Endothelial cell of umbilical vein (primary cell): ENCODE data around the gene AP2A2. TPM values are rescaled to one million over a fixed set of nuclear protein-coding genes. Genes with fewer than 3 reads are reported as not detected.

ENCODE experiments used
- BruUV-seq: library from RNA; stranded (reverse); fragments of 400-500 nt; replicated peaks from 2 replicates; lab custom pipeline; 2021; lab: Mats Ljungman, UMichigan
- CTCF ChIA-PET: fragments of 300-600, 350-600 bp; sonication (Branson Sonifier 250); formaldehyde crosslinking; loops from one replicate; lab custom pipeline; 2021; ENCODE audit warnings: antibody characterized with exemption, inconsistent platforms; lab: Charles Lee
- POLR2A ChIA-PET: fragments of 300-600, 350-600 bp; sonication (Branson Sonifier 250); formaldehyde crosslinking; loops from one replicate; lab custom pipeline; 2021; ENCODE audit warnings: antibody characterized with exemption, inconsistent platforms; lab: Charles Lee
- DNase-seq: peaks from one replicate; pipeline ENCODE4 v3.0.0-alpha.2; 2011; ENCODE audit warnings: low read depth, low spot score
- FAIRE-seq: peaks from 2 replicates; lab custom pipeline; 2011; peaks lifted over from hg19 to GRCh38; lab: Jason Lieb, UNC
- H2AFZ ChIP-seq: 2 replicates; pipeline ENCODE4 v1.6.0; 2012; ENCODE audit warnings: low read depth, low read length, control low read depth, inconsistent platforms
- H3K27ac ChIP-seq: 2 replicates; pipeline ENCODE4 v1.5.1; 2011; ENCODE audit warnings: low read depth, mild to moderate bottlenecking, control low read depth, low read length, moderate library complexity; ENCODE audit not compliant: insufficient read depth
- H3K27me3 ChIP-seq, 2 experiments: 2 replicates each; pipeline versions ENCODE4 v1.6.0 to v1.6.1; 2011; ENCODE audit warnings: low read length in 2 of 2, mixed read lengths in 1 of 2; ENCODE audit not compliant: control insufficient read depth in 2 of 2, insufficient read depth in 2 of 2
- H3K36me3 ChIP-seq, 2 experiments: 2 replicates in 1 of 2; 3 replicates in 1 of 2; pipeline ENCODE4 v1.5.1; 2011; ENCODE audit warnings: low read length in 2 of 2, mild to moderate bottlenecking in 1 of 2, moderate library complexity in 1 of 2; ENCODE audit not compliant: control insufficient read depth in 2 of 2, insufficient read depth in 2 of 2; ENCODE audit errors: extremely low read depth in 1 of 2
- H3K4me1 ChIP-seq: 3 replicates; pipeline ENCODE4 v1.5.1; 2011; ENCODE audit warnings: mild to moderate bottlenecking, low read length; ENCODE audit not compliant: control insufficient read depth, insufficient read depth; ENCODE audit errors: extremely low read depth
- H3K4me2 ChIP-seq: 2 replicates; pipeline ENCODE4 v1.6.1; 2011; ENCODE audit warnings: low read length, control low read depth, mixed read lengths; ENCODE audit not compliant: insufficient read depth
- H3K4me3 ChIP-seq, 3 experiments: fragments of 200-600 bp in 1 of 3; sonication (generic), shearing (Covaris generic) in 1 of 3; replicated peaks in 1 of 3; 2 replicates each; pipeline ENCODE4 v1.5.1; 2011 to 2016; ENCODE audit warnings: control low read depth in 3 of 3, low read length in 3 of 3, mild to moderate bottlenecking in 2 of 3, inconsistent platforms in 1 of 3, low read depth in 1 of 3, moderate library complexity in 1 of 3; ENCODE audit not compliant: insufficient read depth in 1 of 3
- H3K79me2 ChIP-seq: 2 replicates; pipeline ENCODE4 v1.6.0; 2012; ENCODE audit warnings: low read length, inconsistent platforms; ENCODE audit not compliant: control insufficient read depth, insufficient read depth
- H3K9ac ChIP-seq: replicated peaks from 2 replicates; pipeline ENCODE3; 2011; ENCODE audit warnings: low read length, control low read depth; ENCODE audit not compliant: insufficient read depth; ENCODE audit errors: extremely low read depth
- H3K9me1 ChIP-seq: replicated peaks from 3 replicates; pipeline ENCODE4 v1.6.0; 2011; ENCODE audit warnings: mild to moderate bottlenecking, low read length; ENCODE audit not compliant: control insufficient read depth, insufficient read depth; ENCODE audit errors: extremely low read depth
- H3K9me3 ChIP-seq: replicated peaks from 2 replicates; pipeline ENCODE4 v1.5.1; 2012; ENCODE audit warnings: low read length, inconsistent platforms; ENCODE audit not compliant: control insufficient read depth, insufficient read depth
- H4K20me1 ChIP-seq: replicated peaks from 2 replicates; pipeline ENCODE3; 2011; ENCODE audit warnings: mild to moderate bottlenecking, low read length; ENCODE audit not compliant: control insufficient read depth, insufficient read depth; ENCODE audit errors: extremely low read depth
- EZH2 ChIP-seq: IDR thresholded peaks from 2 replicates; pipeline ENCODE4 v1.6.1; 2012; ENCODE audit warnings: borderline replicate concordance, low read depth, mild to moderate bottlenecking, moderate library complexity, low read length, inconsistent platforms; ENCODE audit not compliant: severe bottlenecking
- FOS ChIP-seq: IDR thresholded peaks from 2 replicates; pipeline ENCODE4 v1.6.1; 2011; ENCODE audit warnings: mild to moderate bottlenecking, low read length, moderate library complexity, borderline replicate concordance; ENCODE audit not compliant: insufficient read depth
- GATA2 ChIP-seq: IDR thresholded peaks from 2 replicates; pipeline ENCODE4 v1.7.0; 2011; ENCODE audit warnings: low read depth, mild to moderate bottlenecking, moderate library complexity, mixed read lengths, low read length; ENCODE audit not compliant: insufficient read length, insufficient read depth
- JUN ChIP-seq: IDR thresholded peaks from 2 replicates; pipeline ENCODE4 v1.6.1; 2011; ENCODE audit warnings: borderline replicate concordance, low read depth; ENCODE audit not compliant: insufficient read length, insufficient read depth
- MYC ChIP-seq: IDR thresholded peaks from one replicate; pipeline ENCODE4 v1.6.1; 2011; ENCODE audit warnings: mild to moderate bottlenecking, low read depth, low read length
- POLR2A ChIP-seq: IDR thresholded peaks from 2 replicates; pipeline ENCODE4 v1.6.1; 2012; ENCODE audit warnings: low read depth, mild to moderate bottlenecking, control low read depth, low read length
- POLR2AphosphoS5 ChIP-seq: IDR thresholded peaks from 2 replicates; pipeline ENCODE4 v1.6.1; 2012; ENCODE audit warnings: low read depth, mild to moderate bottlenecking, control low read depth, low read length, moderate library complexity; ENCODE audit not compliant: insufficient read depth
- dilution Hi-C: fragments of 300-500 bp; cut with MboI; formaldehyde crosslinking; loops from one replicate; pipeline ENCODE4 v1.15.0; 2019; ENCODE audit warnings: low sequenced_read_pairs; ENCODE audit not compliant: extremely low pct_ligation_motif_present
- intact Hi-C: fragments of 100-400 bp; cut with micrococcal nuclease; formaldehyde crosslinking; loops from one replicate; pipeline ENCODE4 v1.10.0; 2022
- polyA plus RNA-seq, 4 experiments: library from polyadenylated mRNA; depleted of rRNA in 3 of 4; stranded (reverse) in 3 of 4; unstranded in 1 of 4; fragments of >200 nt; gene quantifications; 2 replicates each; pipeline versions ENCODE4 v1.2.1 to v1.2.3, GENCODE V29; 2011 to 2012; ENCODE audit warnings: missing spikeins in 1 of 4
- total RNA-seq: library from RNA; stranded (reverse); gene quantifications from 2 replicates; pipeline ENCODE4 v1.2.3, GENCODE V29; 2021
- TF ChIP-seq, protein P1 (sequence below), 2 donors: IDR thresholded peaks; 1 replicate in 1 of 2; 2 replicates in 1 of 2; pipeline ENCODE4 v1.5.1; 2011; ENCODE audit warnings: low read length in 2 of 2, mild to moderate bottlenecking in 2 of 2, moderate library complexity in 2 of 2, control low read depth in 1 of 2, inconsistent platforms in 1 of 2, low read depth in 1 of 2; ENCODE audit not compliant: insufficient read depth in 1 of 2; ENCODE audit errors: extremely low read depth in 1 of 2
- TF ChIP-seq, protein P2 (sequence below): IDR thresholded peaks from 2 replicates; pipeline ENCODE4 v1.6.1; 2011; ENCODE audit not compliant: insufficient read depth, insufficient read length

AP2A2 gene
- total and polyA plus RNA-seq, 2 donors (not counting 3 experiments of a cell fraction or from before 2014, with no cell fraction given), result 89.5 to 92.6 TPM

DNA sequence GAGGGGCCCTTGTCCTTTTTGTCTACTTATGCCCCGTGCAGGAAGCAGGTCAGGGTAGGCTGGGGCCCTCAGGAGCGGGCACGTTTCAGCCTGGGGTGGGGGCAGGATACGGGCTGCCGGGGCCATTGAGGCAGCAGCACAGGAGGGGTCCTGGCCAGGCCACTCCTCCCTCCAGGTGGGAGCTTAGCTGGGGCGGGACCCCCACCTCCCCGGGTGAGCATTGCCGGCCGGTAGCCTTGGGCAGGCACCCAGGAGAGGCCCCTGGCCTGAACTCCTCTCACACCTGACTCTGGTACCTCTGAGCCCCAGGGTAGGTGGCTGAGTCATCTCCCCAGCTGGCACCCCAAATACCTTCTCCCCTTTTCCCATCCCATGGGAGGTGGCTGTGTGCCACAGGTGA lies 115.8 kb downstream of the AP2A2 start:
- DNase-seq, result no peak
- H3K4me2 ChIP-seq, result no peak overlapping the region
- dilution Hi-C loops, result no loop called here
- H3K79me2 ChIP-seq, result no peaks in the 10 kb centered on the region
- H3K4me3 ChIP-seq, result no peak overlapping the region
- H3K27me3 ChIP-seq, result no peaks in the 10 kb centered on the region
- no peak overlapping the region for H2AFZ ChIP-seq
- POLR2A ChIA-PET, result no interaction called here
- no peaks in the 10 kb centered on the region for H3K9me3 ChIP-seq
- H3K4me1 ChIP-seq, result no peaks in the 10 kb centered on the region
- no peaks in the 10 kb centered on the region for H3K36me3 ChIP-seq
- FAIRE-seq, result no peak
- no peaks in the 10 kb centered on the region for H4K20me1 ChIP-seq
- intact Hi-C loops, result no loop called here
- no peaks in the 10 kb centered on the region for H3K9me1 ChIP-seq
- no peak for TF ChIP-seq JUN
- TF ChIP-seq, protein P1, sequence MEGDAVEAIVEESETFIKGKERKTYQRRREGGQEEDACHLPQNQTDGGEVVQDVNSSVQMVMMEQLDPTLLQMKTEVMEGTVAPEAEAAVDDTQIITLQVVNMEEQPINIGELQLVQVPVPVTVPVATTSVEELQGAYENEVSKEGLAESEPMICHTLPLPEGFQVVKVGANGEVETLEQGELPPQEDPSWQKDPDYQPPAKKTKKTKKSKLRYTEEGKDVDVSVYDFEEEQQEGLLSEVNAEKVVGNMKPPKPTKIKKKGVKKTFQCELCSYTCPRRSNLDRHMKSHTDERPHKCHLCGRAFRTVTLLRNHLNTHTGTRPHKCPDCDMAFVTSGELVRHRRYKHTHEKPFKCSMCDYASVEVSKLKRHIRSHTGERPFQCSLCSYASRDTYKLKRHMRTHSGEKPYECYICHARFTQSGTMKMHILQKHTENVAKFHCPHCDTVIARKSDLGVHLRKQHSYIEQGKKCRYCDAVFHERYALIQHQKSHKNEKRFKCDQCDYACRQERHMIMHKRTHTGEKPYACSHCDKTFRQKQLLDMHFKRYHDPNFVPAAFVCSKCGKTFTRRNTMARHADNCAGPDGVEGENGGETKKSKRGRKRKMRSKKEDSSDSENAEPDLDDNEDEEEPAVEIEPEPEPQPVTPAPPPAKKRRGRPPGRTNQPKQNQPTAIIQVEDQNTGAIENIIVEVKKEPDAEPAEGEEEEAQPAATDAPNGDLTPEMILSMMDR (IDR thresholded peaks at IDR 0.05; ENCODE audit: extremely low read depth in 1 of 2, insufficient read depth in 1 of 2, low read depth in 1 of 2, low read length in 2 of 2), result no peak
- no peak for TF ChIP-seq GATA2
- TF ChIP-seq FOS, result no peak
- TF ChIP-seq MYC, result no peak
- no peak for TF ChIP-seq POLR2AphosphoS5
- no peak for TF ChIP-seq POLR2A
- TF ChIP-seq, protein P2, sequence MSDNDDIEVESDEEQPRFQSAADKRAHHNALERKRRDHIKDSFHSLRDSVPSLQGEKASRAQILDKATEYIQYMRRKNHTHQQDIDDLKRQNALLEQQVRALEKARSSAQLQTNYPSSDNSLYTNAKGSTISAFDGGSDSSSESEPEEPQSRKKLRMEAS, result no peak
- TF ChIP-seq EZH2, result no peak
- no TSS peak for BruUV-seq
- CTCF ChIA-PET, result interaction anchor here (1.1 to 1.5 kb wide), 3 partner anchors 10 to 194 kb away, joined by 3 read pairs; no protein-coding TSS in a partner anchor
- H3K9ac ChIP-seq, result no peak overlapping the region
- H3K27ac ChIP-seq, result no peak overlapping the region
